Neural crest cell (in vitro differentiated cells): Measurements from ENCODE around the gene CXXC5. TPM values are rescaled to one million over a fixed set of nuclear protein-coding genes. Genes with fewer than 3 reads are reported as not detected.

Experiments
- DNase-seq: peaks from one replicate; pipeline ENCODE4 v3.0.0; 2021; ENCODE audit warnings: low read depth, mixed read lengths, low spot score
- H3K27ac Mint-ChIP-seq: one replicate; pipeline ENCODE4 v1.8.0; 2021; ENCODE audit warnings: mild to moderate bottlenecking, mixed read lengths; ENCODE audit not compliant: unreplicated experiment
- H3K27me3 Mint-ChIP-seq: 2 replicates; pipeline ENCODE4 v1.8.0; 2021; ENCODE audit warnings: low read depth, mild to moderate bottlenecking, mixed read lengths
- H3K36me3 Mint-ChIP-seq: 2 replicates; pipeline ENCODE4 v1.8.0; 2021; ENCODE audit warnings: low read depth, mild to moderate bottlenecking, mixed read lengths
- H3K4me1 Mint-ChIP-seq: 2 replicates; pipeline ENCODE4 v1.8.0; 2021; ENCODE audit warnings: mixed read lengths
- H3K4me3 Mint-ChIP-seq: one replicate; pipeline ENCODE4 v1.8.0; 2021; ENCODE audit warnings: mild to moderate bottlenecking, mixed read lengths
- H3K9me3 Mint-ChIP-seq: 2 replicates; pipeline ENCODE4 v1.8.0; 2021; ENCODE audit warnings: mixed read lengths
- total RNA-seq: library from RNA; stranded (reverse); gene quantifications from 2 replicates; pipeline ENCODE4 v1.2.1, GENCODE V29; 2021
- TF ChIP-seq, protein P1 (sequence below): fragments of 200-600 bp; sonication (generic); conservative IDR thresholded peaks from 2 replicates; pipeline ENCODE4 v1.5.0; 2021; ENCODE audit warnings: antibody characterized with exemption, mild to moderate bottlenecking

The CXXC5 gene
- total RNA-seq, 1 donor from 2014 or later = 30.4 TPM

DNA sequence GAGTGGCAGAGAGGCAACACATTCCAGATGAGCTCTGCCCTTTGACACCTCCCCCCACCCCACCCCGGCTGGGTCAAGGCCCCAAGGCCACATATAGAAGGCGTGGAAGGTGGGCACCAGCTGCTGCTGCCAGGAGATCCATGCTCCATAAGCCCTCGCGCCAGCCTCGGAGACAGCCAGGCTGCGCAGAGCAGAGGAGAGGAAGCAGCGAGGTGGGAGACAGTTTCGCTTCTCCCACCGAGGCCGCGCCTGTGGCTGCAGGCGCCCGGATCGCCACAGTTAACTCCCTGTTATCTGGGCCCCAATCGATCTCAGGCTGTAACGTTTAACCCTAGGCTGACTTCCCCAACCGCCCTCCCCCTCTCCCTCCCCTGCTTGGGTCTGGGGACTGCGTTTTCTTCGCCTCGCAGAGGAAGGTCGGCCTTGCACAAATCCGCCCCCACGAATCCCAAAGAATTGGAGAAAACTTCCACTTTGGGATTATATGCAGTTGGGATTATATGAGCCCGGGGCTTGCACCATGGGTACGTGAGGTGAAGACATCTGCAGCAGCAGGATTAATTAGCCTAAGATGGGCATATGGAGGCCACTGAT lies 1.1 kb upstream of the CXXC5 start:
- no peak overlapping the region for H3K27ac Mint-ChIP-seq

DNA sequence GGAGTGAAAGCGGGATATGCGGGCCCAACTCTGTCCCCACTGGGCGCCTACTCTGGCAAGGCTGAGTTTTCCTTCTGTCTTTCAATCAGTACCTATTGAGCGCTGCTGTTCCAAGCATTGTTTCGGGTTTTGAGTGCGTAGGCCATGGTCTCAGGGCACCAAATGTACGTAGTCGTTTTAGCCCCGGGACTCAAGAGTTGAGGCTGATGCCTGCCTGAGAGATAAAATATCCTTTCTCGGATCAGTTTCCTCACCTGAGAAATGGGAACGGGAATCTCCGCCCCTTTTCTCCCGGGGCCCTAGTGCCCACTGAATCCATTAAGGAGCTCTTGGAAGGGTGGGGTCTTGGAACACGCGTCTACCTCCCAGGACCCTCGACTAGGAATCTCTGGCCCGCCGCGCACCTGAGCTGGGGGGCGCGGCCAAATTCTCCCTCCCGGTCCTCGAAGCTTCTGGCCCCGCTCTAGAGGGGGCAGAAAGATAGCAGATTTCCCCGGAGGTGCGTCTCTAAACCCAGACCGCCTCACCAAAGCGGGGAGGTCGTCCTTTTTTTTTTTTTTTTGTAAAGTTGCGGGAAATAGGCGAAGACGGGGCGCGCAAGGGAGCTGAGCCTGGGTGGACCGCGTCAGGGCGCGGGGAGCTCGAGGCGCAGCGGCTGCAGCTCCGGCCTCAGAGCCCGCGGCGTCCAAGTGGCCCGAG lies 494 bp upstream of the CXXC5 start:
- no peaks in the 10 kb centered on the region for H3K9me3 Mint-ChIP-seq
- H3K36me3 Mint-ChIP-seq = no peaks in the 10 kb centered on the region
- H3K4me1 Mint-ChIP-seq = peaks cover 50% of the 10 kb centered on the region
- no peak for DNase-seq
- H3K4me3 Mint-ChIP-seq = peak overlapping the region; percentile 89
- H3K27me3 Mint-ChIP-seq = peaks cover 38% of the 10 kb centered on the region
- TF ChIP-seq, protein P1, sequence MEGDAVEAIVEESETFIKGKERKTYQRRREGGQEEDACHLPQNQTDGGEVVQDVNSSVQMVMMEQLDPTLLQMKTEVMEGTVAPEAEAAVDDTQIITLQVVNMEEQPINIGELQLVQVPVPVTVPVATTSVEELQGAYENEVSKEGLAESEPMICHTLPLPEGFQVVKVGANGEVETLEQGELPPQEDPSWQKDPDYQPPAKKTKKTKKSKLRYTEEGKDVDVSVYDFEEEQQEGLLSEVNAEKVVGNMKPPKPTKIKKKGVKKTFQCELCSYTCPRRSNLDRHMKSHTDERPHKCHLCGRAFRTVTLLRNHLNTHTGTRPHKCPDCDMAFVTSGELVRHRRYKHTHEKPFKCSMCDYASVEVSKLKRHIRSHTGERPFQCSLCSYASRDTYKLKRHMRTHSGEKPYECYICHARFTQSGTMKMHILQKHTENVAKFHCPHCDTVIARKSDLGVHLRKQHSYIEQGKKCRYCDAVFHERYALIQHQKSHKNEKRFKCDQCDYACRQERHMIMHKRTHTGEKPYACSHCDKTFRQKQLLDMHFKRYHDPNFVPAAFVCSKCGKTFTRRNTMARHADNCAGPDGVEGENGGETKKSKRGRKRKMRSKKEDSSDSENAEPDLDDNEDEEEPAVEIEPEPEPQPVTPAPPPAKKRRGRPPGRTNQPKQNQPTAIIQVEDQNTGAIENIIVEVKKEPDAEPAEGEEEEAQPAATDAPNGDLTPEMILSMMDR = no peak
- no peak overlapping the region for H3K27ac Mint-ChIP-seq

More for the DNA sequence above, 1.1 kb upstream of the CXXC5 start:
- DNase-seq = no peak
- H3K4me1 Mint-ChIP-seq = peaks cover 46% of the 10 kb centered on the region
- H3K36me3 Mint-ChIP-seq = no peaks in the 10 kb centered on the region
- no peaks in the 10 kb centered on the region for H3K9me3 Mint-ChIP-seq
- H3K27me3 Mint-ChIP-seq = peaks cover 38% of the 10 kb centered on the region
- peak overlapping the region; percentile 89 for H3K4me3 Mint-ChIP-seq
- TF ChIP-seq, protein P1 = no peak

DNA sequence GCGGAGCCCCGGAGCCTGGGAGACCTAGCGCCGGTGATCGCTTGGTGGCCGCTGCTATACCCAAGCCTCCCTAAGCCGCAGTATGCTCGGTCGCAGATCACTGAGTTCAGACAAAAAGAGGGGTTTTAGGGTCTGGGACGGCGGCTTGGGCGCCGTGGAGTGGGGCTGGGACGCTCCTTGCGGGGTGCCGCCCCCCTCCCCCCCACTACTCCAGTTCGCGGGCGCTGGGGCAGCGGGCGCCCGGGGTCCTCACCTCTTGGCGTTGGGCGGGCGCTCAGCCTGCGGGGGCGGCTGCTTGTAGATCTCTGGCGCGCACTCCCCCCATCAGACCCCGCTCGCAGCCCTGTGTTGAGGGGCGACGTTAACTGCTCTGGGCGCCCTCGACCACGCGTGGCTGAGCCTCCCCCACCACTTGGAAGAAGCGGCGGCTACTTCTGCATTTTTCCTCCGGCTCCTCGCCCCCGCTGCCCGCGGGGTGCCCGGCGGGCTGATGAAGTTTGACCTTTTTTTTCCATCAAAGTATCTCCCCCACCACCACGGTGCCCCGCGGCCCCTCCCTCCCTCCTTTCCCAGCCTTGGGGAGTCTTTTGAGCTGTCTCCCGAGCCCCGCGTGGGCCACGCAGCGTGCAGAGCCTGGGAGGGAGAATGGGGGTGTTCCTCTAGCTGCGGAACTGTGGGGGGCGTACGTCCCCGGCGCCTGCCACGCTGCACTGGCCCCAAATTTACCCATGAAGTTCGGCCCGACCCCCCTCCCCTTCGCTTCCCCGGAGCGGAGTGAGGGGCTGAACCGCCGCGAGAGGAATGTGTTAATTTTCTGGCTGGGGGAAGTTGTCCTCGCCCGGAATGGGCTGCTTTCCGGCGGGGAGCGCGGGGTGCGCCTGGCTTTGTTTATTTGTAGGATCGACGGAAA lies 1.2 kb downstream of the CXXC5 start:
- DNase-seq = peak; percentile 38
- Mint-ChIP-seq H3K36me3 (no peaks in the 10 kb centered on the region), H3K4me3 (peak overlapping the region; percentile 99), H3K4me1 (peaks cover 57% of the 10 kb centered on the region), H3K27me3 (peaks cover 34% of the 10 kb centered on the region), H3K27ac (no peak overlapping the region), H3K9me3 (no peaks in the 10 kb centered on the region)
- TF ChIP-seq, protein P1 = no peak

DNA sequence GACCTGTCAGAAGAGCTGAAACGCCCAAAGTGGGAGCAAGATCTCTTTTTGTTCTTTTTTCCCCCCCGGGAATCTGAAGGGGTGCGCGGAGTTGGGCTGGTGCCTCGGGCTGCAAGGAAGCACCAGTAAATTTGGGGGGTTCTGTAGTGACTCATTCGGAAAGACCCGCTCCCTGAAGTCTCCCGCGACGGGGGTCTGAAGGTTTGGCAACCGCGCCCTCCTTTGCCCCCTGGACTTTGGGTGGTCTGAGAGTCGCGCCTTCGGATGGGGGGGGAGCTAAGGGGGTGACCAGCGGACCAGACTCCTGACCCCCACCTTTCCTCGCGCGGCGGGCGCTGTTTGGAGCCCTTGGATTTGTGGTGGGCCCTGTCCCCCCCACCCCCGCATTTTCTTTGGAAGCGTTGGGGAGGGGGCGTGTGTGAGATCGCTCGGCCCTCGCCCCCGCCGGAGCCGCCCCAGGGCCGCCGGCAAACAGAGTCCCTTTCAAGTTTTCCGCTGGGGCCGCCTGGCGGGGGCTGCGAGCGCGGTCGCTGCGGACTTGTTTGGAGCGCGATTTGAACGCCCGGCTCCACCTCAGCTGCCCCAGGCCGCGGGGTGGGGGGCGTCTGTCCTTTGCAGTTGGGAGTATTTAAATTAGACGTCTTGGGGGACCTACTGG lies 2.0 kb downstream of the CXXC5 start:
- DNase-seq = peak; percentile 55
- no peaks in the 10 kb centered on the region for H3K9me3 Mint-ChIP-seq
- peaks cover 25% of the 10 kb centered on the region for H3K27me3 Mint-ChIP-seq
- H3K36me3 Mint-ChIP-seq = no peaks in the 10 kb centered on the region
- peaks cover 62% of the 10 kb centered on the region for H3K4me1 Mint-ChIP-seq
- TF ChIP-seq, protein P1 = peak; percentile 63
- peak overlapping the region; percentile 99 for H3K4me3 Mint-ChIP-seq
- no peak overlapping the region for H3K27ac Mint-ChIP-seq

DNA sequence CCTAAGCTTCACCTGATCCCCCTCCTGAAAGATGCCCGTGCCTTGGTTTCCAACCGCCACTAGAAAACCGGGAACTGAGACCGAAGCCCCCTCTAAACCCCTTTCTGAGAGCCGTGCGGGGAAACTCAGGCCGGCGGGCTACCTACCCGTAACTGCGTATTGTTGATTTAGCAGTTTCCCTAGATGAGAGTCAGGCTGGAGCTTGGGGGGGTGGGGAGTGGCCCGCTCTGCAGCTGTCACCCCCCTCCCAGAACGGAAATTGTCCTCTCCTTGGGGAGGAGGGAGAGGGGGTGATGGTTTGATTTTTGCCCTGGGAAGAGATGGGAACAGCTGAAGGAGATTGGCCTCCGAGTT lies 2.5 kb downstream of the CXXC5 start:
- no peaks in the 10 kb centered on the region for H3K36me3 Mint-ChIP-seq
- TF ChIP-seq, protein P1 = no peak
- peaks cover 67% of the 10 kb centered on the region for H3K4me1 Mint-ChIP-seq

More for the DNA sequence above, 2.5 kb downstream of the CXXC5 start:
- Mint-ChIP-seq H3K27me3 (peaks cover 21% of the 10 kb centered on the region), H3K27ac (no peak overlapping the region), H3K9me3 (no peaks in the 10 kb centered on the region), H3K4me3 (peak overlapping the region; percentile 35)
- no peak for DNase-seq
